BE2C (cell line): ENCODE results near the gene NUP93.

Experiments
- DNase-seq: peaks from one replicate; pipeline ENCODE4 v3.0.0-alpha.2; 2020
- H3K27me3 ChIP-seq: fragments of 250-450 bp; sonication (Bioruptor Pico); 2 replicates; pipeline ENCODE4 v1.5.1; 2020; ENCODE audit warnings: mild to moderate bottlenecking
- H3K36me3 ChIP-seq: fragments of 250-450 bp; sonication (Bioruptor Pico); 2 replicates; pipeline ENCODE4 v1.5.1; 2020; ENCODE audit warnings: mild to moderate bottlenecking
- H3K4me1 ChIP-seq: fragments of 250-450 bp; sonication (Bioruptor Pico); 2 replicates; pipeline ENCODE4 v1.5.1; 2020
- H3K4me3 ChIP-seq: 2 replicates; pipeline ENCODE4 v1.5.1; 2011; ENCODE audit warnings: low read depth, low read length
- H3K9me3 ChIP-seq: fragments of 250-450 bp; sonication (Bioruptor Pico); 2 replicates; pipeline ENCODE4 v1.5.1; 2020
- TF ChIP-seq, protein P1 (sequence below): IDR thresholded peaks from 2 replicates; pipeline ENCODE4 v1.5.1; 2012; ENCODE audit warnings: mild to moderate bottlenecking, low read depth, low read length

The NUP93 gene

DNA sequence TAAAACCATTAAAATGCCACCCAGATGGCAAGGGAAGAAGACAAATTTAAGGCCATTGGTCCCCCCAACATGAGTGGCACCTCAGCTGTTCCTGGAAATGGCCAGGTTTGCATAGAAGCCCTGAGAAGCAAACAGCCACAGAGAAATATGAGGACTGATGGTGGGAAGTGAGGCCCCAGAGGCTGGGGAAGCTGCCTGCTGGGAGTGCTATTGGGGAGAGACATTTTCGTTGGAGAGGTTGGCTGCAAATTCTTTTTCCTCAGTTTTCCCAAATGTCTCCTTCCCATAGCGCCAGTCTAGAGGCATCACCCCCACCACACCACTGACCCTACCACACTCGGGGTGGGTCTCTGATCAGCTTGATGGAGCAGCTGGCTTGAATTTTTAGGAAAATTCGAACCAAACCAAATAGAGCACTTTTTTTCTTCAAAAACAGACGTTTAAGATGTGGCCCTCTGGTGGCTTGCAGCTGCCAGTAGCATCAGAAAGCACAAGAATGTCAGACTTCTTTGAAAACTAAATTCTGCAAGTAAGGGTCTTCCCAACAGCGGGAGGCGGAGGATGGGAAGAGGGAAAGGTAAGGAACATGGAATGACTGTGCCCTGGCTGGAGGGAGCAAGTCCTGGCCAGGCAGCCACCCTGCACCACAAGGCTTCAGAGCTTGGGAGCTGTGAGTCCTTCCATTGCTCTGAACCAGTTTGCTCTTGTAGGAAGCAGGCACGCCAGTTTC is 121.9 kb downstream of the NUP93 start:
- peaks cover 15% of the 10 kb centered on the region for H3K4me1 ChIP-seq

DNA sequence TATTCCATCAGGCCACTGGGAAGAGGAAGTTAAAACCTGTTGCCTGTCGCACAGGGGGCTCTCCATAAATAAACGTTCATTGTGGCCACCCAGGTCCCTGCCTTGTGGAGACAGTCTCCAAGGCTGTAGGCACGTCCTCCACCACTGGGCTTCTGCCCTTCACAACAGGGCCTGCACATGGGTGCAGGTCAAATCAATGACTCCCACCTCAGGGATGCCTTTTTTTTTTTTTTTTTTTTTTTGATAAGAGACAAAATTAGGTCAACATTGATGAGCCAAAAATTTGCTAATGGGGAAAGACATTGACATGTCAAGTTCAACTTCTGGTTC is 122.4 kb downstream of the NUP93 start:
- TF ChIP-seq, protein P1, sequence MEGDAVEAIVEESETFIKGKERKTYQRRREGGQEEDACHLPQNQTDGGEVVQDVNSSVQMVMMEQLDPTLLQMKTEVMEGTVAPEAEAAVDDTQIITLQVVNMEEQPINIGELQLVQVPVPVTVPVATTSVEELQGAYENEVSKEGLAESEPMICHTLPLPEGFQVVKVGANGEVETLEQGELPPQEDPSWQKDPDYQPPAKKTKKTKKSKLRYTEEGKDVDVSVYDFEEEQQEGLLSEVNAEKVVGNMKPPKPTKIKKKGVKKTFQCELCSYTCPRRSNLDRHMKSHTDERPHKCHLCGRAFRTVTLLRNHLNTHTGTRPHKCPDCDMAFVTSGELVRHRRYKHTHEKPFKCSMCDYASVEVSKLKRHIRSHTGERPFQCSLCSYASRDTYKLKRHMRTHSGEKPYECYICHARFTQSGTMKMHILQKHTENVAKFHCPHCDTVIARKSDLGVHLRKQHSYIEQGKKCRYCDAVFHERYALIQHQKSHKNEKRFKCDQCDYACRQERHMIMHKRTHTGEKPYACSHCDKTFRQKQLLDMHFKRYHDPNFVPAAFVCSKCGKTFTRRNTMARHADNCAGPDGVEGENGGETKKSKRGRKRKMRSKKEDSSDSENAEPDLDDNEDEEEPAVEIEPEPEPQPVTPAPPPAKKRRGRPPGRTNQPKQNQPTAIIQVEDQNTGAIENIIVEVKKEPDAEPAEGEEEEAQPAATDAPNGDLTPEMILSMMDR = no peak
- H3K27me3 ChIP-seq = no peaks in the 10 kb centered on the region
- peaks cover 9% of the 10 kb centered on the region for H3K4me1 ChIP-seq
- no peak overlapping the region for H3K4me3 ChIP-seq
- H3K36me3 ChIP-seq = no peaks in the 10 kb centered on the region
- DNase-seq = no peak
- H3K9me3 ChIP-seq = no peaks in the 10 kb centered on the region

More for the DNA sequence above, 121.9 kb downstream of the NUP93 start:
- TF ChIP-seq, protein P1 = peak; percentile 47
- H3K36me3 ChIP-seq = no peaks in the 10 kb centered on the region
- H3K27me3 ChIP-seq = no peaks in the 10 kb centered on the region
- H3K9me3 ChIP-seq = no peaks in the 10 kb centered on the region
- no peak for DNase-seq
- no peak overlapping the region for H3K4me3 ChIP-seq

DNA sequence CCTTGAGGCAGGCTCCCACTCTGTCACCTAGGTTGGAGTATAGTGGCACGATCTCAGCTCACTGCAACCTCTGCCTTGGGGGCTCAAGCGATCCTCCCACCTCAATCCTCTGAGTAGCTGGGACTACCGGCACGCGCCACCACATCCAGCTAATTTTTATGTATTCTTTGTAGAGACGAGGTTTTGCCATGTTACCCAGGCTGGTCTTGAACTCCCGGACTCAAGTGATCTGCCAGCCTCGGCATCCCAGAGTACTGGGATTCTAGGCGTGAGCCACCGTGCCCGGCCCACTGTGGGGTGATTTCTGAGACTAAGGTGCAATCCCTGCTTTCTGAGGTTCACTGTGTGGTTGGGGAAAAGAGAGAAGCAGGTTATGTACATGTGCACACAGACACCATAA is 123.0 kb downstream of the NUP93 start:
- no peak overlapping the region for H3K4me3 ChIP-seq
- no peaks in the 10 kb centered on the region for H3K9me3 ChIP-seq
- DNase-seq = no peak
- no peaks in the 10 kb centered on the region for H3K36me3 ChIP-seq
- TF ChIP-seq, protein P1 = no peak
- H3K4me1 ChIP-seq = peaks cover 6% of the 10 kb centered on the region
- no peaks in the 10 kb centered on the region for H3K27me3 ChIP-seq

DNA sequence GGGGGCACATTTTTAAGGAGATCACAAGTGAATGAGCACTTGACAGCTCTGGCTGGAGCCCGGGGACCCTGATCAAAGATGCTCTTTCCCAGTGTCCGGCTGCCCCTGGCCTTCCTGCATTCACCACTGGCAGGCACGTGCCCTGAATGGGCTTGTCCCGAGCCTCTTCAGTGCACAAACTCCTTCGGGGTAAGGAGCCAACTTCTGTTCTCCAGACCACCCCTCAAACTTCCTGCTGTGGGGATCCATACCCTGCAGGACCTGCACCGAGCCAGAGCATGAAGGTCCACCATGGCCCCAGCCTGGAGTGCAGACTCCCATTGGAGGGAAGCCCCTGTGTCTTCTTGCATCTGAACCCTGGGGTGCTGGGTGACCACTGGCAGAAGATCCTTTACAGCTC is 125.3 kb downstream of the NUP93 start:
- Histone ChIP-seq H3K9me3 (no peaks in the 10 kb centered on the region), H3K36me3 (no peaks in the 10 kb centered on the region), H3K27me3 (no peaks in the 10 kb centered on the region), H3K4me1 (no peaks in the 10 kb centered on the region; the same call in 1 of the 2 replicates), H3K4me3 (no peak overlapping the region)
- no peak for DNase-seq
- TF ChIP-seq, protein P1 = no peak

DNA sequence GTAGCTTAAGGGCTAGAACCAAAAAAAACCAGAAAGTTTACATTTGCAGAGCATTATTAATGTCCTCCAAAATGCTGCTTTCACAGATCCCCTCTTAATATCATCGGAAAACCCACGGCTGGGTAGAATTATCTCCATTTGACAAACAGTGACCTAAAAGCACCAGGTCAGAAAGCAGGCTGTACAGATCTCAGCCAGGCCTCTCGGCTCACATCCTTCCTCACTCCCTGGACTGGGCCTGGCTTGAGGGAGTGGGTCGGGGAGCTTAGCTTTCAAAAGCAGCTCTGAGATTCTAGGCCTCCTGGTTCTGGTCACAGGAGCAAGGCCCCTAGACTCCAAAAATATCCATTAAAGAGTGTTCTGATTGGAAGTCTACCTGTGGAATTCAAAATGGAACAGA is 126.0 kb downstream of the NUP93 start:
- Histone ChIP-seq H3K9me3 (no peaks in the 10 kb centered on the region), H3K4me1 (no peaks in the 10 kb centered on the region; the same call in 1 of the 2 replicates), H3K27me3 (no peaks in the 10 kb centered on the region), H3K4me3 (no peak overlapping the region), H3K36me3 (no peaks in the 10 kb centered on the region)
- no peak for DNase-seq
- TF ChIP-seq, protein P1 = no peak

DNA sequence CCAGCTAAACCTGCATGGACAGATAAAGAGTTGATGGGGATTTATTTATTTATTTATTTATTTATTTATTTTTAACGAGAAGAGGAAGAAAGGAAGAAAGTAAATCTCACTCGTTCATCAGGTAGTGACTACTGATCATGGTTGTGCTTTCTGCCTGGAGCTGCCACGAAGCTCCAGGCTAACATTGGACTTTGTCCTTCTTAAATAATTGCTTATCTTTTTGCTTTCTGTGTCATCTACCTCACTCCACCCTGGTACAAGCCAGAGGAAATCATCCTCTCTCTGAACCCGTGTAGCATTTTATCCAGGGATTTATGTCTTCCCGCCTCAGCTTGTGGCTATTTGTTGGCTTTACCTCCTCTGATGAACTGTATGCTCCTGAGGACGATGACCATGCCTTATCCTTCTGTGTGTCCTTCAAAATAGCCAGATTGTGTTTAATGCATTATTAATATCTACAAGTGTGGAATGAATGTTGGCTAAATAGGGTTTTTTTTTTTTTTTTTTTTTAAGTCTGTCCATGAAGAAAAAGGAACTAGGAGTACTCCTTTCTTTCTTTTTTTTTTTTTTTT is 127.0 kb downstream of the NUP93 start:
- Histone ChIP-seq H3K9me3 (no peaks in the 10 kb centered on the region), H3K4me1 (no peaks in the 10 kb centered on the region), H3K27me3 (no peaks in the 10 kb centered on the region), H3K4me3 (no peak overlapping the region), H3K36me3 (no peaks in the 10 kb centered on the region)
- DNase-seq = no peak
- TF ChIP-seq, protein P1 = no peak
